SK-N-SH (cell line): ENCODE results near the gene ANKRD1.
"Not testable (repeated sequence)": the region's sequence is repeated elsewhere in the genome, so short reads cannot be mapped to it uniquely, and the experiment has no call there.

Experiments used
- EZH2phosphoT487 ChIP-seq: fragments of 200-600 bp; sonication (generic); IDR thresholded peaks from 2 replicates; pipeline ENCODE4 v1.6.1; 2017; ENCODE audit warnings: low read depth, mixed run types, mild to moderate bottlenecking, antibody characterized with exemption, moderate library complexity, borderline replicate concordance
- FOXJ3 ChIP-seq: sonication (generic); formaldehyde crosslinking; IDR thresholded peaks from 2 replicates; pipeline ENCODE4 v1.5.1; 2020; ENCODE audit warnings: mild to moderate bottlenecking, missing genetic modification reagents
- NFIC ChIP-seq: IDR thresholded peaks from 2 replicates; pipeline ENCODE4 v1.4.0; 2012; ENCODE audit warnings: borderline replicate concordance
- NRF1 ChIP-seq: IDR thresholded peaks from 2 replicates; pipeline ENCODE4 v1.6.1; 2012; ENCODE audit warnings: low read depth, mild to moderate bottlenecking, low read length
- RFX5 ChIP-seq: IDR thresholded peaks from 2 replicates; pipeline ENCODE4 v1.6.1; 2012; ENCODE audit warnings: mild to moderate bottlenecking, improper control_type of control experiment, low read length
- SIN3A ChIP-seq: IDR thresholded peaks from 2 replicates; pipeline ENCODE4 v1.6.1; 2012; ENCODE audit warnings: low read depth, mild to moderate bottlenecking, low read length, moderate library complexity, borderline replicate concordance
- YY1 ChIP-seq: IDR thresholded peaks from 2 replicates; pipeline ENCODE4 v1.4.0; 2012; ENCODE audit warnings: low read depth, mild to moderate bottlenecking
- TF ChIP-seq, protein P1 (sequence below): fragments of 200-600 bp; sonication (generic); IDR thresholded peaks from 2 replicates; pipeline ENCODE4 v1.6.1; 2017; ENCODE audit warnings: antibody characterized with exemption, mild to moderate bottlenecking, moderate library complexity

DNA sequence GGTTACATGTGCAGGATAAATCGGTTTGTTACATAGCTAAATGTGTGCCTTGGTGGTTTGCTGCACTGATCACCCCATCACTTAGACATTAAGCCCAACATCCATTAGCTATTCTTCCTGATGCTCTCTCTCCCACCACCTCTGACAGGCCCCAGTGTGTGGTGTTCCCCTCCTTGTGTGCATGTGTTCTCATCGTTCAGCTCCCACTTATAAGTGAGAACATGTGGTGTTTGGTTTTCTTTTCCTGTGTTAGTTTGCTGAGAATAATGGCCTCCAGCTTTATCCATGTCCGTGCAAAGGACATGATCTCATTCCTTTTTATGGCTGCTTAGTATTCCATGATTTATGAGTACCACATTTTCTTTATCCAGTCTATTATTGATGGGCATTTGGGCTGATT lies 22.1 kb upstream of the ANKRD1 start:
- TF ChIP-seq, protein P1, sequence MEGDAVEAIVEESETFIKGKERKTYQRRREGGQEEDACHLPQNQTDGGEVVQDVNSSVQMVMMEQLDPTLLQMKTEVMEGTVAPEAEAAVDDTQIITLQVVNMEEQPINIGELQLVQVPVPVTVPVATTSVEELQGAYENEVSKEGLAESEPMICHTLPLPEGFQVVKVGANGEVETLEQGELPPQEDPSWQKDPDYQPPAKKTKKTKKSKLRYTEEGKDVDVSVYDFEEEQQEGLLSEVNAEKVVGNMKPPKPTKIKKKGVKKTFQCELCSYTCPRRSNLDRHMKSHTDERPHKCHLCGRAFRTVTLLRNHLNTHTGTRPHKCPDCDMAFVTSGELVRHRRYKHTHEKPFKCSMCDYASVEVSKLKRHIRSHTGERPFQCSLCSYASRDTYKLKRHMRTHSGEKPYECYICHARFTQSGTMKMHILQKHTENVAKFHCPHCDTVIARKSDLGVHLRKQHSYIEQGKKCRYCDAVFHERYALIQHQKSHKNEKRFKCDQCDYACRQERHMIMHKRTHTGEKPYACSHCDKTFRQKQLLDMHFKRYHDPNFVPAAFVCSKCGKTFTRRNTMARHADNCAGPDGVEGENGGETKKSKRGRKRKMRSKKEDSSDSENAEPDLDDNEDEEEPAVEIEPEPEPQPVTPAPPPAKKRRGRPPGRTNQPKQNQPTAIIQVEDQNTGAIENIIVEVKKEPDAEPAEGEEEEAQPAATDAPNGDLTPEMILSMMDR, result not testable (repeated sequence)
- TF ChIP-seq NFIC, RFX5, EZH2phosphoT487, YY1, NRF1, SIN3A, FOXJ3: not testable (repeated sequence)
